Measurements from ENCODE around the gene ITCH.
"Not testable (repeated sequence)": the region's sequence is repeated elsewhere in the genome, so short reads cannot be mapped to it uniquely, and the experiment has no call there.

Gene ITCH

GRCh38 chr20:34344238-34344637 lies 18.8 kb upstream of the ITCH start:
- DNase-seq, result no peak

GRCh38 chr20:34345402-34345736 lies 17.7 kb upstream of the ITCH start:
- no peak for DNase-seq

- not testable (repeated sequence) for DNase-seq
Measured at GRCh38 chr20:34345839-34346532, 17.1 kb upstream of the ITCH start.

GRCh38 chr20:34346533-34346865 lies 16.6 kb upstream of the ITCH start:
- DNase-seq, result not testable (repeated sequence)

GRCh38 chr20:34347571-34347970 lies 15.5 kb upstream of the ITCH start:
- no peak for DNase-seq

- no peak for DNase-seq
Measured at GRCh38 chr20:34350095-34350494, 13.0 kb upstream of the ITCH start.

GRCh38 chr20:34353467-34353866 lies 9.6 kb upstream of the ITCH start:
- DNase-seq, result not testable (repeated sequence)

- no peak for DNase-seq
Measured at GRCh38 chr20:34355427-34355826, 7.6 kb upstream of the ITCH start.

- not testable (repeated sequence) for DNase-seq
Measured at GRCh38 chr20:34359729-34360128, 3.3 kb upstream of the ITCH start.

GRCh38 chr20:34362502-34363061 lies 491 bp upstream of the ITCH start:
- no peak for DNase-seq

- no peak for DNase-seq
Measured at GRCh38 chr20:34363465-34364222, 571 bp downstream of the ITCH start.

- DNase-seq, result no peak
Measured at GRCh38 chr20:34364223-34364506, 1.1 kb downstream of the ITCH start.

- no peak for DNase-seq
Measured at GRCh38 chr20:34365765-34366213, 2.7 kb downstream of the ITCH start.

- no peak for DNase-seq
Measured at GRCh38 chr20:34367155-34367554, 4.1 kb downstream of the ITCH start.

- not testable (repeated sequence) for DNase-seq
Measured at GRCh38 chr20:34367911-34368310, 4.8 kb downstream of the ITCH start.

- no peak for DNase-seq
Measured at GRCh38 chr20:34368547-34368946, 5.5 kb downstream of the ITCH start.

- no peak for DNase-seq
Measured at GRCh38 chr20:34369265-34369664, 6.2 kb downstream of the ITCH start.

GRCh38 chr20:34370062-34370461 lies 7.0 kb downstream of the ITCH start:
- no peak for DNase-seq

- DNase-seq, result no peak
Measured at GRCh38 chr20:34373445-34373844, 10.4 kb downstream of the ITCH start.

GRCh38 chr20:34374209-34374760 lies 11.2 kb downstream of the ITCH start:
- DNase-seq, result no peak

GRCh38 chr20:34375977-34376430 lies 12.9 kb downstream of the ITCH start:
- DNase-seq, result no peak

GRCh38 chr20:34377072-34377847 lies 14.2 kb downstream of the ITCH start:
- no peak for DNase-seq

- no peak for DNase-seq
Measured at GRCh38 chr20:34382174-34382573, 19.1 kb downstream of the ITCH start.

Measured in SHP77 treated with DMSO at 0.1 percent for 48 hours (cell line).